ENCODE data around the gene RWDD4.

Gene RWDD4

DNA sequence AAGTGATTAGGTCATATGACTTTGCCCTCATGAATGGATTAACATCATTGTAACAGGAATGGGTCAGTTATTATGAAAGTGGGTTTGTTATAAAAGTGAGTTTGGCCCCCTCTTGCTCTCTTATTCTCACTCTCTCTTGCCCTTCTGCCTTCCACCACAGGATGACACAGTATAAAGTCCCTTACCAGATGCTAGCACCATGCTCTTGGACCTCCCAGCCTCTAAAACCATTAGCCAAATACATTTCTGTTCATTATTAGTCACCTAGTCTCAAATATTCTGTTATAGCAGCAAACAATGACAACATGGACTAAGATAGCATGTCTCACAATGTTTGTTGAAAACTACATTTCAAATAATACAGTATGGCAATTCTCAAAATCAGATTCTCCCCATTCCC lies 59.7 kb downstream of the RWDD4 start:
- no peak for DNase-seq

GRCh38 chr4:183596067-183596757 lies 62.8 kb downstream of the RWDD4 start:
- no peak for DNase-seq

DNA sequence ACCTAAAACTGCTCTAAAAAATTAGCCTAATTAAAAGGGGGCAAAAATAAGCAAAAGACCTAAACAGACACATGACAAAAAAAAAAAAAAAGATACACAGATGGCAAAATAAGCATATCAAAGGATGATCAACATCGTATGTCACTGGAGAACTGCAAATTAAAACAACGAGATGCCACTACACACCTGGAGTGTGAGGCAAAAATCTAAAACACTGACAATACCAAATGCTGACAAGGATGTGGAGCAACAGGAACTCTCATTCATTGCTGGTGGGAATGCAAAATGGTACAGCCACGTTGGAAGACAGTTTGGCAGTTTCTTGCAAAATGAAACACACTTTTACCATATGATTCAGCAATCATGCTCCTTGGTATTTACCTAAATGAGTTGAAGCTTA lies 64.2 kb downstream of the RWDD4 start:
- no peak for DNase-seq

DNA sequence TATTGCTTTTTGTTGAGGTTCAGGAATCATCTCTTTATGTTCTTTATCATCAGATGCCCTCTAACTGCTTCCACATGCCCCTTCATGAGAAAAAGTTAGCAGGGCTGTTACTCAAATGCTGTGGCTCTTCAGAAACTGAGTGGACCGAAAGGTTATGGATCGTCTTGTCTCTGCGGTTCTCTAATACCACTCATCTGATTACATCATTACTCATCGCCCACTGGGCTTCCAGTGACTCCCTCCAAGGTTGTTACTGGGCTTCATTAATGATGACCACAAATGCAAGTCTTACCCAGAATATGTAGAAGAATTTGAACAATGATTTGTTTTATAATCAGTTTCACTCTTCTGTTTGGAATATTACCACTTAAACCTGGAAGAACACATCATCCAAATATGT lies 67.7 kb downstream of the RWDD4 start:
- no peak for DNase-seq
